Body of pancreas (tissue), 4 donors: ENCODE results near the gene C4orf17. TPM values are rescaled to one million over a fixed set of nuclear protein-coding genes. Genes with fewer than 3 reads are reported as not detected.
A peak's percentile ranks its signal among the peaks of the same experiment; 100 is the strongest.

ENCODE experiments used
- ATAC-seq: fragments of 150-250 bp; one replicate; pipeline ENCODE4 v1.9.1; 2016
- DNase-seq, 4 donors: peaks; one replicate each; pipeline ENCODE4 v3.0.0-alpha.2; 2019
- H3K27ac ChIP-seq, 4 donors: fragments of 200-600 bp; sonication (generic); 1 replicate in 3 of 4; 2 replicates in 1 of 4; pipeline versions ENCODE4 v1.5.1 to v1.6.1; 2016 to 2019; ENCODE audit warnings: mild to moderate bottlenecking in 1 of 4, mixed read lengths in 1 of 4, moderate library complexity in 1 of 4
- H3K27me3 ChIP-seq, 2 donors: fragments of 200-600 bp; sonication (generic); one replicate each; pipeline ENCODE4 v1.6.0; 2016; ENCODE audit warnings: mild to moderate bottlenecking in 1 of 2
- H3K36me3 ChIP-seq, 2 donors: fragments of 200-600 bp; sonication (generic); replicated peaks in 1 of 2; 2 replicates each; pipeline ENCODE4 v1.5.1; 2016; ENCODE audit warnings: low read depth in 2 of 2; ENCODE audit not compliant: insufficient read depth in 1 of 2
- H3K4me1 ChIP-seq: fragments of 200-600 bp; sonication (generic); one replicate; pipeline ENCODE4 v1.6.0; 2016
- H3K4me3 ChIP-seq, 2 donors: fragments of 200-600 bp; sonication (generic); 1 replicate in 1 of 2; 2 replicates in 1 of 2; pipeline ENCODE4 v1.5.1; 2016 to 2019
- H3K9me3 ChIP-seq, 3 donors: fragments of 200-600 bp; sonication (generic); 1 replicate in 2 of 3; 2 replicates in 1 of 3; pipeline ENCODE4 v1.5.1; 2016
- CTCF ChIP-seq, 7 experiments: fragments of 450-650 bp in 4 of 7; fragments of 200-600 bp in 3 of 7; sonication (generic) in 3 of 7; IDR thresholded peaks; one replicate each; pipeline ENCODE4 v1.5.1; 2016 to 2019; ENCODE audit warnings: antibody characterized with exemption in 7 of 7
- POLR2A ChIP-seq, 3 donors: fragments of 450-650 bp; IDR thresholded peaks; one replicate each; pipeline ENCODE4 v1.6.1; 2016; ENCODE audit warnings: antibody characterized with exemption in 3 of 3, mild to moderate bottlenecking in 2 of 3
- WGBS, 2 donors: methylation state at CpG; one replicate each; pipeline ENCODE4 v1.1.5; 2017; 5-methylcytosine and 5-hydroxymethylcytosine counted together
- intact Hi-C: fragments of 100-400 bp; cut with DNase I; formaldehyde crosslinking; loops from one replicate; pipeline ENCODE4 v1.15.1; 2023
- total RNA-seq, 2 donors: library from RNA; depleted of rRNA; stranded (reverse); fragments of >200 nt; gene quantifications; one replicate each; pipeline ENCODE4 v1.1.0, GENCODE V29; 2016

C4orf17 gene
- total RNA-seq, 2 donors from 2014 or later = not detected

DNA sequence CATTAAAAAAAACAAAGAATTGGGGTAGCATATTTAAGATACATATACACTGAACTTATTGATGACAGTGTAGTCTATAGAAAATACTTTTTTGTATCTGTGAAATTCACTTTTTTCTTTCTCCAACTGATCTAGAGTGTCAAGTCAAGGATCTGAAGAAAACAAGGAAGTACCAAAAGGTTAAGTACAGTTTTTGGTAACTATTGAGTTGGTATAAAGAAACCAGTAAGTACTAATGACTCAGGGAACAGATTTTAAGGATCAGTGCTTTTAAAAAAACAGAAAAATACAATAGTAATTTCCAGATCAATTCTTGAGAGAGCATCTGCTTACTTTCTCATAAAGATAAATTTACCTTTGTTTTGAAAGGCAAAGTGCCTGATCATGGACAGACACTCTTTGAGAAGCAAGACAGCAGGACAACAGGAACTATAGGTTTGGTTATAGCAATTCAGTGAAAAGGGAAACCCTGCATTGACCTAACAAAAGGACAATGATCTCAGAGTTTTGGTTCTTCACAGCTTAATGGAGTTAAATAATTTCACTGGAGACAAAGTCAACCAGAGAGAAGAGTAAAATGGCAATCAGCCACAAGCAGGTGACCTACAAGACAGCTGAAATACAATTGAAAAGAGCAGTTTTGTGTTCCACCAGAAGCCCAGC is 29.6 kb downstream of the C4orf17 start:
- Histone ChIP-seq H3K9me3 (no peaks in the 10 kb centered on the region), H3K4me1 (peaks cover 6% of the 10 kb centered on the region), H3K4me3 (no peak overlapping the region), H3K27me3 (no peaks in the 10 kb centered on the region), H3K27ac (peak overlapping the region in 3 of 4 donors; percentile 1 to 48 (median 22)), H3K36me3 (no peaks in the 10 kb centered on the region)
- no peak for DNase-seq
- TF ChIP-seq CTCF (IDR thresholded peaks at IDR 0.05) = no peak
- TF ChIP-seq POLR2A (IDR thresholded peaks at IDR 0.05) = no peak
- peak; percentile 27 for ATAC-seq
- intact Hi-C loops = no loop called here

- peaks cover 0 to 5% of the 10 kb centered on the region in 2 donors for H3K36me3 ChIP-seq
- ATAC-seq = no peak
Measured at GRCh38 chr4:99552872-99553271, 42.1 kb downstream of the C4orf17 start.

GRCh38 chr4:99563310-99564186 is 52.7 kb downstream of the C4orf17 start, which contains the start of gene TRMT10A:
TSS of gene TRMT10A (minus strand) at chr4:99564039. CDS start at chr4:99559338, 4,701 bp downstream.
- Histone ChIP-seq H3K36me3 (no peaks in the 10 kb centered on the region), H3K27me3 (no peaks in the 10 kb centered on the region), H3K4me3 (peak within 1 kb of the TSS; percentile 8 to 24), H3K27ac (peak within 1 kb of the TSS; percentile 82 to 97 (median 94)), H3K4me1 (peaks cover 6% of the 10 kb centered on the region), H3K9me3 (no peaks in the 10 kb centered on the region)
- TF ChIP-seq CTCF (IDR thresholded peaks at IDR 0.05) = peak in 4 of 7 experiments; percentile 22 to 25 (median 22)
- TF ChIP-seq POLR2A (IDR thresholded peaks at IDR 0.05) = peak; percentile 68 to 91 (median 88)
- intact Hi-C loops = loop anchor here (10.0 kb wide), 1 partner anchor 241 kb away; no protein-coding TSS in a partner anchor
- WGBS, 2 donors = 0 to 1% methylated on average over 42 to 48 of the region's 48 CpGs
- DNase-seq = peak; percentile 97 to 98 (median 98)
- ATAC-seq = peak; percentile 97

More at GRCh38 chr4:99552872-99553271, 42.1 kb downstream of the C4orf17 start:
- H3K4me1 ChIP-seq = no peaks in the 10 kb centered on the region
- H3K27me3 ChIP-seq = no peaks in the 10 kb centered on the region
- no peak overlapping the region for H3K27ac ChIP-seq
- H3K9me3 ChIP-seq = no peaks in the 10 kb centered on the region
- DNase-seq = no peak
- intact Hi-C loops = no loop called here
- no peak for TF ChIP-seq CTCF (IDR thresholded peaks at IDR 0.05)
- TF ChIP-seq POLR2A (IDR thresholded peaks at IDR 0.05) = no peak
- no peak overlapping the region for H3K4me3 ChIP-seq
- 95 to 97% methylated on average over 2 of the region's 2 CpGs for WGBS, 2 donors

DNA sequence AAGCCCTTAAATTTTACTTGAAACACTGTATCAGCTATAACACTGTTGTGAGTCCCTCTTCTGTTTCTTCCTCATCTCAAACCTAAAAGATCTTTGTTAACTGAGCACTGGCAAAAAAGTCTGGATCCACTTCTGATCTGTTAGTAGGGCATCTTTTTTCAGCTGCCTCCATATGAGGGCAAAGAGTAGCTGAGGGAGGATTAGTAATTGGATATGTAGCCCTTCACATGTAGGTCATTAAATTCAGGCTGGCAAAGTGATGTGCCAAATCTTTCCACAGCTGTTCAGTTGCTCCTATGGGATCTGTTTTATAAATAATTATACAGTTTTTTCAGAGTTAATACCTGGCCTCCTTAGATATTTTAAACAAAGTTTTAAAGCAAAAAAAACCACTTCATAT is 54.1 kb downstream of the C4orf17 start:
- H3K36me3 ChIP-seq = no peaks in the 10 kb centered on the region
- no peak overlapping the region for H3K4me3 ChIP-seq
- H3K4me1 ChIP-seq = peaks cover 6% of the 10 kb centered on the region
- no peak overlapping the region for H3K27ac ChIP-seq
- intact Hi-C loops = loop anchor here (10.0 kb wide), 1 partner anchor 240 kb away; no protein-coding TSS in a partner anchor
- no peak for TF ChIP-seq CTCF (IDR thresholded peaks at IDR 0.05)
- no peak for TF ChIP-seq POLR2A (IDR thresholded peaks at IDR 0.05)
- no peaks in the 10 kb centered on the region for H3K9me3 ChIP-seq
- DNase-seq (no peak), ATAC-seq (no peak)
- H3K27me3 ChIP-seq = no peaks in the 10 kb centered on the region
